ENCODE results near the gene SHC4. TPM values are rescaled to one million over a fixed set of nuclear protein-coding genes. Genes with fewer than 3 reads are reported as not detected.

SHC4 gene
- total and polyA plus RNA-seq, 9 of the 15 experiments (the other 6 are each of a cell fraction or from before 2014, with no cell fraction given): 0.43 to 1.2 (median 0.67) TPM

DNA sequence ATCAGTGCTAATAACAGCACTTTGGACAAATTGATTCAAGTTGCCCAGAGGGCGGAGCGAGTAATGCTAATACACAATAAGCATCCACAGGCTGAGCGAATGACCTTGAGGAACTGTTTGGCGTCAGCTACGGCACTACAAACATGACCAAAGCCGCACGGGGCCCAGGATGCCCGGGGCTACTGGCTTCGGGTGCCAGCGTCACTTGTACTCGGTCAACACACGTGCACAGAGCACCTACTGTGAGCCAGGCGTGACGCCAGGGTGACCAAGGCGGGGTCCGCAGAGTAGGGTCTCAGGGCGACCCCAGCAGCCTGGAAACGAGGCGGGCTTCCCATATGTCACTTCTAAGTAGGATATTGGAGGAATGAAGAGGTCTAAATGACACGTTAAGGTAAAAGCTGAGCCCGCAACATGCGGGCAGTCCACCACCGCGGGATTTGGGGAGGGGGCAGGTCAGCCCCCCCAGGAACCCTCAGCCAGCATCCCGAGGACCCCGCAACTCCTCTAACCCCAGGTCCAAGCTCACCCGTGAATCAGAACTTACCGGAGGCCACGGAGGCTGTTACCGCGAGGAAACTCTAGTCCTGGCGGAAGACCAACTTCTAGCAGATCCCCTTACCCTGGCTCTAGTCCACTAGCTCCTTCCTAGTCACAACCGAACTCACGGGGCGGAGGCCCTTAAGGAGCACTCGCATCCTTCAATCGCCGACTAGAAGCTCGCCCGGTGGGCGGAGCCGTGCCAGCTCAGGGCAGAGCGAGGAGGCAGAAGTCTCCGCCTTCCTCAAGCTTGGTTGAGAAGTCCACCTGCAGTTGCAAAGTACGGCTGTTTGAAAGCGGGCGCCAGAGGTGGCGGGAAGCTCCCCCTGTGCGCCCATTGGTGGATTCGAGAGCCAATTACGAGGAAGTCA, 153.1 kb downstream of the SHC4 start, which contains the start of gene CEP152 (continued):
- TF ChIP-seq NFXL1 (CRISPR knock-in tag; IDR thresholded peaks at IDR 0.05) (no peak), MLX (CRISPR knock-in tag; conservative IDR thresholded peaks at IDR 0.05) (no peak), SRSF7 (optimal IDR thresholded peaks at IDR 0.05; ENCODE audit: low read depth, low read length) (no peak), BHLHE40 (IDR thresholded peaks at IDR 0.05; ENCODE audit: low read length) (0 out of 2 replicates have a peak, but pooled peaks have one; percentile 11), ELK1 (CRISPR knock-in tag; IDR thresholded peaks at IDR 0.05) (no peak), FOSL1 (tag; conservative IDR thresholded peaks at IDR 0.05) (no peak), GABPB1 (CRISPR knock-in tag; IDR thresholded peaks at IDR 0.05) (peak; percentile 55; the same call in 1 of the 2 replicates), MGA (IDR thresholded peaks at IDR 0.05) (no peak; the same call in 1 of the 2 replicates), NUFIP1 (IDR thresholded peaks at IDR 0.05; ENCODE audit: partially characterized antibody) (no peak), CCAR2 (IDR thresholded peaks at IDR 0.05; ENCODE audit: low read depth, low read length) (no peak)
- TF ChIP-seq, protein P1, sequence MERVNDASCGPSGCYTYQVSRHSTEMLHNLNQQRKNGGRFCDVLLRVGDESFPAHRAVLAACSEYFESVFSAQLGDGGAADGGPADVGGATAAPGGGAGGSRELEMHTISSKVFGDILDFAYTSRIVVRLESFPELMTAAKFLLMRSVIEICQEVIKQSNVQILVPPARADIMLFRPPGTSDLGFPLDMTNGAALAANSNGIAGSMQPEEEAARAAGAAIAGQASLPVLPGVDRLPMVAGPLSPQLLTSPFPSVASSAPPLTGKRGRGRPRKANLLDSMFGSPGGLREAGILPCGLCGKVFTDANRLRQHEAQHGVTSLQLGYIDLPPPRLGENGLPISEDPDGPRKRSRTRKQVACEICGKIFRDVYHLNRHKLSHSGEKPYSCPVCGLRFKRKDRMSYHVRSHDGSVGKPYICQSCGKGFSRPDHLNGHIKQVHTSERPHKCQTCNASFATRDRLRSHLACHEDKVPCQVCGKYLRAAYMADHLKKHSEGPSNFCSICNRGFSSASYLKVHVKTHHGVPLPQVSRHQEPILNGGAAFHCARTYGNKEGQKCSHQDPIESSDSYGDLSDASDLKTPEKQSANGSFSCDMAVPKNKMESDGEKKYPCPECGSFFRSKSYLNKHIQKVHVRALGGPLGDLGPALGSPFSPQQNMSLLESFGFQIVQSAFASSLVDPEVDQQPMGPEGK (CRISPR knock-in tag; IDR thresholded peaks at IDR 0.05; ENCODE audit: borderline replicate concordance): no peak

Data from K562 (cell line).